HG03469 (cell line): ENCODE measurements around the gene TMUB1.

Source experiments
- ATAC-seq: cut with Tn5 transposase; IDR thresholded peaks from one replicate; pipeline ENCODE4 v1.9.1; 2021; ENCODE audit warnings: mild to moderate bottlenecking, moderate library complexity, moderate number of reproducible peaks; ENCODE audit not compliant: unreplicated experiment

The TMUB1 gene

DNA sequence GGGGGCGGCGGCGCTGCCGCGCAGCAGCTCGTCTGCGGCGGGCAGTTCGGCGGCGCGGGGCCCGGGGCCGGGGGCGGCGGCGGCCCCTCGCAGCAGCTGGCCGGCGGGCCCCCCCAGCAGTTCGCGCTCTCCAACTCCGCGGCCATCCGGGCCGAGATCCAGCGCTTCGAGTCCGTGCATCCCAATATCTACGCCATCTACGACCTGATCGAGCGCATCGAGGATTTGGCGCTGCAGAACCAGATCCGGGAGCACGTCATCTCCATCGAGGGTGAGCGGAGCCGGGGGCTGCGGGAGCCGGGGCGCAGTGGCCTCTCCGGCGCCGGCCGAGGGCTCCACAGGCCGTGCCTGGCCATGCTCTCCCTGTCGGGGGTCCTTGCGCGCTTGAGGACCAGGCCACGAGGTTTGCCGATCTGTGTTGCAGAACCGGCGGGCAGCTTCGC, 3.5 kb upstream of the TMUB1 start:
- no peak for ATAC-seq

DNA sequence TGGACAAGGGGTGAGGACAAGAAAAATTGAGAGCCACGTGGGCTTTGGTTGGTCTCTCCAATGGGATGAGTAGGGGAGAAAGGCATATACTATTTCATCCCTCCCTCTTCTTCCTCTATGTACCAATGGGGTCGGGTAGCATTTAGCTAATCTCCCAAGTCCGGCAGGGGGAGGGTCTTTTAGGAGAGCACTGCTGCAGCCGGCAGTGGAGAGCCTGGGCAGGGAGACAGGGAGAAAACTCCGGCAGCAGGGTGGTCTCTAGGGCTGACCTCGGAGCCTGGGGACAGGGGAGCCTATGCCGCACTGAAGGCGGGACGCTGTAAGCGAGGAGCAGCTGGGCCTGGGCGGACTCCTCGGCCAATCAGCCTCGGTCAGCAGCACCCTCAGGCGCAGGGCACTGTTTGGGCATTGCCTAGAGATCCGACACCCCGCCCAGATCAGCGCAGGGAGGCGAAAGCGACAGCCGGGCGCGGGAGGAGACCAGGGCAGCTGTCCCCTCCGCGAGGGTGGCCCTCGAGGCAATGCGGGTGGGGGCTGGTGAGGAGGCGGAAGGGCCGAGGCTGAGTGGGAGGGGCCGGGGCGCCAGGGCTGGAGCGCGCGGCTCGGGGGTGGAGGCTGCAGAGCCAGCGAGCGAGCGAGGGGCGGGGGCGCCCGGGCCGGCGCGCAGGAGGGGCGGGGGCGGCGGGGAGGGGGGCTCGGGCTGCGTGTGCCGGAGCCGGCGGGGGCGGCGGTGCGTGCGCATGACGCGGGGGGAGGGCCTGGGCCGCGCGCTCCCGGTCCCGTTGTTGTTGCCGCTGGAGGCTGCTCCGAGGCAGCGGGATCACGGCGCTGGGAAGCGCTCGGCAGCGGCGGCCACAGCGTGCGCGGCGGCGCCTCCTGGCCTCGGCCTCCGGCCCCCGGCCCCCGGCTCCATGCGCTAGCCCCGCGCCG, 2.7 kb upstream of the TMUB1 start, which contains the start of gene AGAP3:
AGAP3 (plus strand) TSS at position 785 of the 930 bp plus-strand sequence. CDS start 267 bp downstream, outside the sequence.
- no peak for ATAC-seq

- no peak for ATAC-seq
Measured at GRCh38 chr7:151085329-151085690, 2.0 kb upstream of the TMUB1 start.

GRCh38 chr7:151083824-151084160, 499 bp upstream of the TMUB1 start:
- no peak for ATAC-seq

DNA sequence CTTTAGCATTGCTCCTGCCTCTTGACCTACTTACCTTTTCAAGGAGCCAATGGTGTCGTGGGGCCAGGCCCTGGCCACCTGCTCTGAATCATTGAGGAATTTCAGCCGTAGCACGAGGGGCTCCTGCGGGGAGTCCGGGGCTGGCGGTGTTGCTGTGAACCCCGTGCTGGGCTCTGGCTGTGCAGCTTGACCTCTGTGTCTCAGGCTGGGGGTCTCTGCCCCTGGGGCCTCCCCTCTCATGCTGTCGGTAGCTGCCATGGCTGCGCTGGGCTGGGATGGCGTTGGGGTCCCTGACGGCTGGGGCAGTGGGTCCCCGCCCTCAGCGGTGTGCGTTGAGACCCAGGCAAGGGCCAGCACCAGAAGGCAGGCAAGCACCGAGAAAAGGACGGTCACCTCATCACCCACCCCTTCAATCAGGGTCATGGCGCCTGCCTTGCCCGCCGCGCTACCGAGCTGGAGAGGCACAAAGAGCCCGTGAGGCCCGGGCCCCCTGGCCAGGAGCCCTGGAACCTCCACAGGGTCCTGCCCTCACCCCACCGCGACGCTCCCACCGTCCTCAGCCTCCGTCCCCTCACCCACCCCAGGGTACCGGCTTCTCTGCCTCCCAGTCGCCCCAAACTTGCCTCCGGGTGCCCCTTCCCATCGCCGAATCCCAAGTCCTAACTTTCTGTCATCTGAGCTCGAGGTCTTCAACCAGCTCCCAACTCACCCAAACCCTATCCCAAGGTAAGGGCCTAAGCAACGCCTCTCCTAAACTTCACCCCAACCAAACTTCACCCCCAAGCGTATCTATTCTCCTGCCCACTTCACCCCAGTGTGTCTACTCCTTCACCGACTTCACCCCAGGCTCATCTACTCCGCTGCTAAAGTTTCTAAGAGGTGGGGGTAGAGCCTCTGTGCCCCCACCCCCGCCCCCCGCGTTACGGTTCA, 887 bp downstream of the TMUB1 start:
- ATAC-seq: no peak

DNA sequence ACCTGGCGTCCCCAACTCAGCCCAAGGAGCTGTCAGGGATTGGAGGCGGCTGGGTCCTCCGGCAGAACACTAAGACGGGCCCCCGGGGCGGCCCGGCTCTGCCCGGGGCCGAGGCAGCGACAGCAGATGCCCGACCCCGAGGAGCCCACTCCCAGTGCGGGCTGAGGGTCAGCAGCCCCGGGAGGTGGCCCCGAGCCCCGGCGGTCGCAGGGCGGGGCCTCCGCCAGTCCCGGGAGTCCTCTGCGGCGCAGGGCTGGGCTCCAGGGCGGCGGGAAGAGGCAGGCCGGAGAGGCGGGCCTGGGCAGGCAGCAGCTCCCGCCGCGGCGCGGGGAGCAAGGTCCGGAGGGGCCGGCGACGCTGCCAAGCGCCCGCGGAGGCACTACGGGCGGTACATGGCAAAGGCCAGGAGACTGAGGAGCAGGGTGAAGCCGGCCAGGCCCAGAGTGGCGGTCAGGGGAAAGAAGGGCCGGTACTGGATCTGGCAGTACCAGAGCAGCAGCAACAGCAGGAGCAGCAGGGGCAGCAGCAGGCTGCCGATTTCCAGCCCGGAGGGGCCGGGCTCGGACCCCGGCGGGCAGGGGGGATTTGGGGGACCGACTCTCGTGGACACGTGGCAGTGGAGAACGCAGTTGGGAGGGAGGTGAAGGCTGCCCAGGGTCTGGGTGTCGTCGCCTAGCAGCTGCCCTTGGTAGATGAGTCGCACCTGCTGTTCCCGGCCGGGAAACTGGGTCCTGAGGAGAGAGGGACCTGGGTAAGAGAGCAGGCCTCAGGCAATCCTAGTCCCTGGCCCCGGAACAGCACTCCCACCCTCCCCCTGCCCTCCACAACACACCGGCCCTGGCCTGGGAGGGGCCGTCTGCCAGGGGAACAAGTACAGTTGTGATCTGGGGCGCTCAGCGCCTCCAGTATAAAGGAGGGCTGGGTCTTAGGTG, 1.9 kb downstream of the TMUB1 start:
- no peak for ATAC-seq

- peak; percentile 60 for ATAC-seq
Measured at GRCh38 chr7:151080522-151081169, 2.6 kb downstream of the TMUB1 start, which contains the start of gene FASTK. FASTK (minus strand) TSS chr7:151080809; CDS start chr7:151080766, 43 bp downstream.

GRCh38 chr7:151080067-151080521, 3.2 kb downstream of the TMUB1 start:
- ATAC-seq: no peak

GRCh38 chr7:151079199-151079910, 3.9 kb downstream of the TMUB1 start:
- ATAC-seq: no peak

DNA sequence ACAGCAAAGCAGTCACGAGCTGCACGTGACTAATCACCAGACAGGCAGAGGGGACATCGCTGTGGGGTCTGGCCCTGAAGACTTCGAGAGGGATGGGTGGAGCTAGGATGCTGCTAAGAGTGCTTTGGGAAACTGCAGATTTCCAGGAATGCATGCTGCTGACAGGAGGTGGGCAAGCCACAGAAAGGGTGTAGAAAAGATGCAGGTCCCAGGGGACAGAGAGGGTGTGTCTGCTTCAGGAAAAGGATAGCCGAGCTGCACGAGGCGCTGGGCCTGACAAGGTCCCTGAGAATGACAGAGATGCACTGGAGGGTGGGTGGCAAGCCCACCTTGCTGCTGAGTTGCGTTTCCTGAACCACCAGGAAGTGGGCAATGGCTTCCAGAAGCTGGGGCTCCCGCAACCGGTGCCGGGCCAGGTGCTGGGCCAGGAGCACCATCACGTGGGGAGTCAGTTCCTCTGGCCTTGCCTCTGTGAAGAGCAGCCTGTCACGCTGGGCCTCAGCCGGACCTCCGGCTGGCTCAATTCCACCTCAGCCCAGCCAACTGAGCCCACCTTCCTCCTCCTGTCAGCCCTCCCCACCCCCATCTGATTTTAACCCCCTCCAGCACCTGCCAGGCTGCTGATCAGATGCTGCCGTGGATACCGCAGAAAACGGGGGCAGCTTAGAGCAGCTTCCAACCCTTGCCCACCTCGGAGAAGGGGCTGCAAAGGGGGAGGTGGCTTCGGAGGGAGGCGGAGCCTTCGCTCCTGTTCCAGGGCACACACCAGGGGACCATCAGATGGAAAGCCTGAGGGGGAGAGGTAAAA, 4.9 kb downstream of the TMUB1 start:
- no peak for ATAC-seq

- ATAC-seq: no peak
Measured at GRCh38 chr7:151077705-151078232, 5.5 kb downstream of the TMUB1 start.

- no peak for ATAC-seq
Measured at GRCh38 chr7:151076863-151077704, 6.2 kb downstream of the TMUB1 start.

DNA sequence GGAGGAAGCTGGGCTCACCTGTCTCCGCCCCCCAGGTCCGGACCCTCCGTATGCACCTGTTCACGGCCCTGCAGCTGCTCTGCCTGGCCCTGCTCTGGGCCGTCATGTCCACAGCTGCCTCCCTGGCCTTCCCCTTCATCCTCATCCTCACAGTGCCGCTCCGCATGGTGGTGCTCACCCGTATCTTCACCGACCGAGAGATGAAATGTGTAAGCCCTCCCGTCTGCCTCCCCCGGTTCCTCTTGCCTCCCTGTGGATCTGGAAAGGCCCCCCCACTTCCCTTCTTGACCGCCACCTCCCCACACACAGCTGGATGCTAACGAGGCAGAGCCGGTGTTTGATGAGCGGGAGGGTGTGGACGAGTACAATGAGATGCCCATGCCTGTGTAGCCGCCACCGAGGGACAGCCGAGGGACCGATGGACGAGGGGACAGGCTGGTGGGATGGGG, 7.3 kb downstream of the TMUB1 start:
- ATAC-seq: no peak

DNA sequence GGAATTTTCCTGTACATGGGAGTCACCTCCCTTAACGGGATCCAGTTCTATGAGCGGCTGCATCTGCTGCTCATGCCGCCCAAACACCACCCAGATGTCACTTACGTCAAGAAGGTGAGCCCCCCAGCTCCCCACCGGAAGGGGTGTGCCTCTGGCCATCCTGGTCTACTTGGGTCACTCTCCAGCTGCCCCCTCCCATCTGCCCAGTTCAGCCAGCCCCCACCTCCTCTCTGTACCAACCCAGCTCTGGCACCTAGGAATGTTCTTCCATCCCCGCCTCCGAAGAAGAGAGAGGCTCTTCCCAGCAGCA, 7.7 kb downstream of the TMUB1 start:
- no peak for ATAC-seq

GRCh38 chr7:151074817-151075661, 8.3 kb downstream of the TMUB1 start:
- ATAC-seq: no peak

DNA sequence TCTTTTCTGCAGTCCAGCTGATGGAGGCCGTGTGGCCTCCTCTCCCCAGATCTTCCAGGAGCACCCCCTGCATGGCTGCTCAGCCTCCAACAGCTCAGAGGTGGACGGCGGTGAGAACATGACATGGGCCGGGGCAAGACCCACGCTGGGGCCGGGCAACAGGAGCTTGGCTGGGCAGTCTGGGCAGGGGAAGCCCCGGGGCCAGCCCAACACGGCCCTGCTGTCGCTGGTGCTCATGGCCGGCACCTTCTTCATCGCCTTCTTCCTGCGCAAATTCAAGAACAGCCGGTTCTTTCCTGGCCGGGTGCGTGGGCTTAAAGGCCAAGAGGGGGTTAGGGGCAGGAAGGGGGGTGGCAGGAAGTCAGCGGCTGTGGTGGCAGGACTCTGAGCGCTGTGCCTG, 9.3 kb downstream of the TMUB1 start:
- ATAC-seq: no peak
